T-helper 9 cell (primary cell): Measurements from ENCODE around the gene MGAT5.
A peak's percentile ranks its signal among the peaks of the same experiment; 100 is the strongest.

Experiments
- DNase-seq: peaks from one replicate; pipeline ENCODE4 v3.0.0-alpha.2; 2020

MGAT5 gene

DNA sequence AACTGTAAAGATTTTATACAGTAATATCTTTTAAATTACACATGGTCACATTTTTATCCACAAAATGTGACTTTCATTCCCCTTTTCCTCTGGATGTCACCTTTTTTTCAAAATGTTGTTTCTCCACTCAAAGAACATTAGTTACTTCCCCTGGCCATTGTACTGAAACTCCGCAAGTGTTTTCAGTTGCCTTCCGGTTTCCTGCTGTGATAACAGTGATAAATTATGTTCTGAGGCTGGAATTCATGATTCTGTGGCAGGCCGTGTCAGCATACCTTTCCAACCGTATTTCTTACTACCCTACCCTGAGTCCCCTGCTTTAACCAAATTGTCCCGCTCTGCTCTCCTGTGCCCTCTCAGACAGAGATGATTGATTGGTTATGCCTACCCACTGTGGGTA is 53.5 kb downstream of the MGAT5 start:
- no peak for DNase-seq

DNA sequence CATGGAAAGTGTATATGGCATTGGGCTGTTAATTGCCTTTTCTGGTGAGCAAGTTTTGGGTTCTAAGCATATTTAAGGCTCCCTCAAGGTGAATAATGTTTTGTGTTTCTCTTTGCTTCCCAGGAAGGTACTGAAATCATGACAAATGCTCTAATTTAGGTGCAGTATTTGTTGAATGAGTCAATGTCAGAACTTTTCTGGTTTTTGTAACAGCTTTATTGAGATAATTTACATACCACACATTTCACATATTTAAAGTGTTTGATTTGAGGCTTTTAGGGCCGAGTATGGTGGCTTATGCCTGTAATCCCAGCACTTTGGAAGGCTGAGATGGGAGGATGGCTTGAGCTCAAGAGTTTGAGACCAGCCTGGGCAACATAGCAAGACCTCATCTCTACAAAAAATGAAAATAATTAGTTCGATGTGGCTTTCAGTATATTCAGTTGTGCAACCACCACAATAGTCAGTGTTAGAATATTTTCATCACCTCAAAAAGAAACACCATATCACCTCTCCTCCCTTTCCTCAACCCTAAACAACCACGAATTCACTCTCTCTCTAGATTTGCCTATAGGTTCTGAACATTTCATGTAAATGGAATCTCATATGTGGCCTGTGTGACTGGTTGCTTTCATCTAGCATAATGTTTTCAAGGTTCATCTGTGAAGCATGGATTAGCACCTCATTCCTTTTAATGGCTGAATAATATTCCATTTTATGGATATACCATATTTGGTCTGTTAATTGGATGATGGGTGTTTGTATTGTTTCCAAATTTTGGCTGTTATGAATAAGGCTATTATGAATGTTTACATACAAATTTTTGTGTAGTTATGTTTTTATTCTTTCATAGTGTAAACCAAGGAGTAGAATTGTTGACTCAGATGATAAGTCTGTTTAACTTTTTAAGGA is 54.9 kb downstream of the MGAT5 start:
- DNase-seq, result no peak

DNA sequence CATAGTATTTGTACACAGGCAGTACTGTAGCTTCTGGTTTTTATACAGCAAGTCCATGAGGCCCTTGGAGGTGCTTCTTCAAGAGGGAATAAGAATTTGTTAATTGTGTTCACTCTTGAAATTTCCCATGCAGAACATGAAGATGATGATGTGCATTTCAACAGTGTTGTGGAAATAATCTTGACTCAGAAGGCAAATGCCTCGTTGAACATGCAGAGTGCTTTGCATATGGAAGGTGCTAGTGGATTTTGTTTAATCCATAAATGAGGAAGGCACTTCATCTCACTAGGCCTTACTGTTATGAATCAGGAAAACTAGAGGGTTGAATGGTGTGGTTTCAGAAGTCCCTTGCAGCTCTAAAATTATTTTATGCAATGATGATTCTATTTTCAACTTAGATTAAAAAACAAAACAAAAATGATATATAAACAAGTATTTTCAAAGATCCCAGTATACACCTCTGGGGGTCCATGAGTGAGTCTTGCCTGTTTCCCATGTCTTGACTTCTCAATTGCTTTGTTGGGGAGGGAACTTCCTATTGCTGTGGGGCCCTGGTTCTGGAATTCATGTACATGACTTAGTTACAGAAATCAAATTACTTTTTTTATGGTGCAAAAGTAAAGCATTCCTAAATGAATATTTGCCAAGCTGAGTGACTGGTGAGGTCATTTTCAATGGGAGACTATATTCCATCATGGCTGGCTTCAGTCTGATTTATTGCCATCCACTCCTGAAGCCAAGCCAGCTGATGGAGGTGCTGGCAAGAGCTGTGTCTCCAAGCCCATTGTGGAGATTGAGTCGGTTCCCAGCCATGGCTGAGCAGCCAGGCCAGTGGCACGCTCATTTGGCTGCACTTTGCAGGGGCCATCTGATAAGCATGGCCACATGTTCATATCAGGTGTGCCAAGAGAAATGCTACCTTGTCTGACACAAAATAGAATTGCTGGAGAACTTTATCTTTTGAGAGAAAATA is 56.5 kb downstream of the MGAT5 start:
- no peak for DNase-seq

DNA sequence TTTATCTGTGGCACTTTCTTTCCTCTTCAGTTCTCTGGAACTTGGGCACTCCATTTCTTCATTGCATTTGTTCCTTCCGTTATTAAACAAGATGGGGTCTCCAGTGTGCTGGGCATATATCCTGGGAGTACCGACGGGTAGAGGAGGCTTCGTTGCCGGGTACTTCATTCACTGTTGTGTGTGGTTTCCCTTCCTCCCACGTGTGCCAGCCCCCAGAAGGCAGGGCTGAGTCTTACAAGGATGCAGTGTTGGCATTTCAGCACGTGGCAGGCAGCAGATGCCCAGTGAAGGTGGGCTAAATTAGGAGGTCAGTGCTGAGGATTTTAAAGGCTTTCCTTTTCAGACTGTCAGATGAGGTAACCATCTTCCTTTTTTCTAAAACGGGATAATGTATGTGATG is 58.6 kb downstream of the MGAT5 start:
- no peak for DNase-seq

DNA sequence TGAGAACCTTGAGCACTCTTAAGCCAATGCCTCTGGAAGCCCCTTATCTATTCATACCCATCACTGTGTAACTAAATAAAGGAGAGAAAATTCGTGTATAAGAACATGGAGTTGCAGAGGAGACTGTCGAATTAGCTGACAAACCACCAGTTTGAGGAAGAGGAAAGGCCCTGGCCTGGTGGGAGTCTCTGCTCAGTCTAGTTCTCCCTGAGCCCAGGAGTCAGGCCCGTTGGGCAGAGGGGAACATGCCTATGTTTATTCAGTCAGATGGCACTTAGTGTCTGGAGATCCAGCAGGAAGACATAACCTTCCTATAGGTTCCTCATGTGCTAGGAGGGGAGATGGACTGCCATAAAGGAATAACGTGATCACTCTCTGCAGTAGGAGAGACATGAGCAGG is 60.3 kb downstream of the MGAT5 start:
- DNase-seq, result no peak

DNA sequence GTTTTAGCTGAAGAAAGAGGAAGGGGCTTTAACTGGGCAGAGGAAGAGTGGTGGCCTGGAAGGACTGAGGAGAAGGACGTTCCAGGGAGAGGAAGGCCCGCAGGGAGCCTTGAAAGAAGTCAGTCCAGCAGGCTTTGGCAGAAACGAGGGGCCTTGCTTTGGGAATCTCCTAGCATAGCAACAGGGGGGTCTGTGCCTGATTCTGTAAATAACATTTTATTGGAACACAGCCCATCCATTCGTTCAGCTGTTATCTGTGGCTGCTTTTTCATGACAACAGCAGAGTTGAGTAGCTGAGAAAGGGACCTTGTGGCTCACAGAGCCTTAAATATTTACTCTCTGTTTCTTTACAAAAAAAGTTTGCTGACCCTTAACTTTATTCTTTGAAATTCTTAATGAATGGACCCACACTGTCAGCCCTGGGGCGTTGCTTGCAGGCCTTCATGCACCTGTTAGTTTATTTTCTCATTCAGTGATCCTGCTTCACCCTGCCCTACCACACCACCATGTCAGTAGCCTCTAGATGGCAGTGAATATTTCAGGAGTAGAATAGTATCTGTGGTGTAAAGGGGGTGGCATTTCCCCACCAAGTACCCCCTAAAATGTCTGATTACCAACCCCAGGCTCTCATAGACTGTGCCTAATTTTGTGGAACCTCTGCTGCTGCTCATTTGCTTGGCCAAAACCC is 61.0 kb downstream of the MGAT5 start:
- DNase-seq, result no peak

DNA sequence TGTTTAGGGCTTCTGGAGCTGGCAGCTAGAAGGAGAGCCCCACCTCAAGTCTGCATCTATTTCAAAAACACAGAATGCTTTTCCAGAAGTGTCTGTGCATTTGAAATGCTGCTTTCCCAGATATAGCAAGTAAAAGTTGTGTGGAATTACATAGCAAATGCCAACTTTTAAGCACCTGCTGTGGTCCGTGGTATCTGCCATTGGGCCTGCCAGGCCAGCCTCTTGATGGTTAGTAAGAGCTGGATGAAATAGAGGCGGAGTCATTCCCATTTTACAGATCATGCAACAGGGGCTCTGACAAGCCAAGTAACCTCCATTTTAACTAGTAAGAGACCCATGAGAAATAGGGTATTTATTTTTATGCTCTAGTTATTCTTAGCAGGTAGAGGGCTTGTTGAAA is 61.6 kb downstream of the MGAT5 start:
- DNase-seq, result no peak

DNA sequence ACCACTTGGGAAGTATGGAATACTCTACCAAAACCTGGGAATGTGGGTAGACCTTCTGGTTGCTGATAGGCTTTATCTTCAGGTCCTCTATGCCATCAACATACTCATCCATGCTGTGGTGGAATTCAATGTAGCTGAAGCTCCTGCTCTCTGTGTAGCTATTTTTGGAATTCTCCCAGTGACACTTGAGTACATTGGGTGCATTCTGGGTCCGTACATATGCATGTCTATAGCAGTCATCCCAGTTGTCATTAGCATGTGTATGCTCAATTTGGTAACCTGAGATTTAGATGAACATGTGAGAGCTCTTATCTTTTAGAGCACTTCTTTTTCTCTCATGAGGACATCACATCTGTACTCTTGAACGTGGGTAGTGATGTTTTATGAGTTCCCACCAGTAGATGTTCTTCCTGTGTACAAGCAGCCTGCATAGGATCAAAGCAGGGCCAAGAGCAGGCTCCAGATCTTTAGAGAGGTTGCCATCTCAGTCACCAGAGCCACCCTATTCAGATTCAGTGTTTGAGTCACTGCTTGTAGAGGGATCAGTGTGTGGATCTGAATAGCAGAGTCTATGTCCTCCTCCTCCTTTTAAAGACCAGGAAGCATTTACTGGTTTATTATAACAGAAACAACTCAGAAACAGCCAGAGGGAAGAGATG is 65.9 kb downstream of the MGAT5 start:
- DNase-seq, result no peak

DNA sequence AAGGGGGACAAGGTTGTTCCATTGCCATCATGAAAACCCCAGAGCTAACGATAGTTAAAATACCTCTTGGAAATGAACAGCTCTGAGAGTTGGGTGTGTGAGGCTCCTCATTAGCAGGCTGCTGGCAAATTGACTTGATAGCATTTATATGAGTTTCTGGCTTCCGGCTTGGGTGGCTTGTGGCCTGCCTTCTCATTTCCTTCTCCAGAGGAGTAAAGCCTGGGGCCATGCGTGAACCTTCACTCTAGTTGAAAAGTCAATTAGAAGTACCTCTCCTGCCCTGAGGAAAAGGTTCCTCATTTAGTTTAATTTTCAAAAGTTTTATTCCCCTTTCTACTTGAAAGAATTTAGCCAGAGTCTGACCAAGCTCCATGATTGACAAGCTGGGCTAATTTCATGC is 67.1 kb downstream of the MGAT5 start:
- peak; percentile 25 for DNase-seq

DNA sequence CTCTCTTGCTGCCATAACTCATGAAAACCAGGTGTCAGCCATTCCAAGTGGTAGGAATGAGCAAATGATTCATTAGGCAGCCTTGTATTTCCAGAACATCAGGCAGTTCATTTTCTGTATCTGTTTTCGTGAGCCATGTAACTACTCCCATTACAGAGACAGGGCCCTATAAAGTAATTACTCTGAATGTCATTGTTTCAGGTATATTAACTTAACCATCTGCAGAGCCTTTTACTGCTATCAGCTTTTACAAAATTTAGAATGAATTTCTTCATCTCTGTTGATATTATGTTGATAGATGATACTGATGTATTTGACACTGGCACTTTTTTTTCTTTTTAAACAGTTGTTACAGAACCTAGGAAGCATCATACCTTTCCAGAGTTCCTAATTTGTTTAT is 69.9 kb downstream of the MGAT5 start:
- DNase-seq, result no peak

DNA sequence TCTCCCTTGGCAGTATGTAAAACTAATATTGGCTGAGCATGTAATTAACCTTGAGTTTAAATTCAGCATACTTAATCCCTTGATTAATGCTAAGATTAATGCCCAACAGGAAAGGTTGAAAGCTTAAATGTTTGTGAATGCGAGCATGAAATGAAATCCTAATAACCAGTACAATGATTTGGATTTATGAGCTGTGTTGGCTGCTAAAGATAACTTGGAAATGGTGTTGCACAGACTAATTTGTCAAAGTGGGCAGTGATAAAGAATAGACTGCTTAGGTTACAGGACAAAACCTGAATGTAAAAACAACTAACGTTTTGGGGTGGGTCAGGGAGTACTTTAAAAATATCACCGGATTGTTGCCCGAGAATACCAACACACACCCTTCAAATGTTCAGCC is 70.6 kb downstream of the MGAT5 start:
- DNase-seq, result no peak

DNA sequence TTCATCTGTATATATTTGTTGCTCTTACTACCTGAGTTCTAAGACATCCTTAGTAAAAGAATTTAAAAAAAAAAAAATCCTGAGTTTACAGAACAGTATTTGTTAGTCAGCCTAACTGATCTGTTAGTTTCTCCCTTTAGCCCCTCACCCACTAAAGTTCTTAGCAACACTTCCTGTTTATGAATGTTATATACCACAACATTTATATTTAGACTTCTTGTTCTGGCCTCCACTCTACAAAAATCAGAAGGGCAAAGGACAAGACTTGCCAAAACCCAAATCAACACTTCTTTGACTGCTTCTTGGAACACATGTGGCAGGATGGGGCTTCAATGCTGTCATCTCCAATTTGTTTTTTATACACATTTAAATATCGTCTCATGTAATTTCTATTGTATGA is 71.1 kb downstream of the MGAT5 start:
- DNase-seq, result no peak

DNA sequence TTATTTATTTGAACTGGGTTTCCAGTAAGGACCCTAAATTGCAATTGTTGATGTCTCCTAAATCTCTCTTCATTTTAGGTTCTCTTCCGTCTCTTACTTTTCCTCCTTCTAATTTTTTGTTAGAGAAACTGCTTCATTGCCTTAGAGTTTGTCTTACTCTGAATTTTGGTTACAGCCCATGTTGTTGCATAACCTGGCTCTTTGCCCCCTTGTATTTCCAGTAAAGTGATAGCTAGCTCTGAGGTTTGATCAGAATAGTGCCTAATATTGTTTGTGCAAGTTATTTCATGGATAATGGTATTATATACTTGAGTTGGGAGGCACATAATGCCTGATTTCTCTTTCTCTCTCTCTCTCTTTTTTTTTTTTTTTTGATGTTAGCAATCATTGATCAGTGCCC is 71.8 kb downstream of the MGAT5 start:
- no peak for DNase-seq

DNA sequence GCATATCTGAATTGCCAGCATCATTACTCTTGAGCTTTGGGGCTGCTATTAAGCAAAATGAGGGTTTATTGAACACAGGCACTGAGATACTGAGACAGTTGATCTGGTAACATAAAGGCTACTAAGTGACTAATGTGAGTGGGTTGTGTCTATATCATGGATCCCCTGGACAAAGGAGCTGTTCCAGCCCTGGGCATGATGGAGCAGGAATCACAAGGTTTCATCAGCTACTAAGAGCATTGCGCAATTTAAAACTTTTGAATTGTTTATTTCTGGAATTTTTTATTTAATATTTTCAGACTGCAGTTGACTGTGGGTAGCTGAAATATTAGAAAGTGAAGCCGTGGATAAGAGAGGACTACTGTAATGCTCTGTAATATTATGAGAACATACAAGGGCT is 73.5 kb downstream of the MGAT5 start:
- no peak for DNase-seq

DNA sequence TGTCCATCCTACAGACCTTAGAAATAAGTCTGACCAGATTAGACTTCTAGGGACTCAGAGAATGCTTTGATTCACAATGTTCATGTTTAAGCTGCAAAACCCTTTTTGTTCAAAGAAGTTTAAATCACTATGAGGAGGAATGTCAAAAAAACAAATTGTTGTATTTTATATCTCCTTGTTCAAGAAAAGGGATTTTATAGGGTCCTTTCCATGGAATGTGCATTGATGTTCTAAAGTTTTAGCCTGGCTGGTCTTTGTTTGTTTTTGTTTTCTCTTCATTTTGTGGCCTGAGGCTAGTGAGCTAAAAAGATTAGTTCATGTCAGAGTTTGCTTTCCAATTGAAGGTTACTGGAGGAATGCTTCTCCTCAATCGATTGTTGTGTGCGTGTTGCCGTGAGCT is 77.2 kb downstream of the MGAT5 start:
- no peak for DNase-seq

DNA sequence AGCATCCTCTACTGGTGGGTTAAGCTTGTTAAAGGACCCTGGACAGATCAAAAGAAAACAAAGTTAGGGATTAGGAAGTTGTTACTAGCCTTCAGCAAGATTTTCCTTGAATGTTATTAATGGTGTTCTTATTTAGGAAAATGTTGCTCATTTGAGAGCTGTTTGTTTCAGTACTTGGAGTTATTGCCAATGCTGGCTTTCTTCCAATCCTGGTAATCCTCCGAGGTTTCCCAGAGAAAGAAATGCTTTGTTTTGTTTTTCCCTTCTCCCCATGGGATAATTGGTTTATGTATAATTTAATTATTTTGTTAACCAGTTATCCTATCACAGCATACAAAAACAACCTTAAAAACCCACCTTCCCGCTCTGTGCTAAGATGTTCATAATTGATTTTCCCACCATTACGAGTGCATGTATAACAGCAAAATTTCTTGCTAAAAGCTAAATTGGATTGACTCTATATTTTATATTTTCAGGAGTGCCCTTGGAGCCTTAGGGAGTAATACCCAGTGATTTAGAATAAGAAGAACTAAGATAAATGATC is 79.8 kb downstream of the MGAT5 start:
- DNase-seq, result no peak

DNA sequence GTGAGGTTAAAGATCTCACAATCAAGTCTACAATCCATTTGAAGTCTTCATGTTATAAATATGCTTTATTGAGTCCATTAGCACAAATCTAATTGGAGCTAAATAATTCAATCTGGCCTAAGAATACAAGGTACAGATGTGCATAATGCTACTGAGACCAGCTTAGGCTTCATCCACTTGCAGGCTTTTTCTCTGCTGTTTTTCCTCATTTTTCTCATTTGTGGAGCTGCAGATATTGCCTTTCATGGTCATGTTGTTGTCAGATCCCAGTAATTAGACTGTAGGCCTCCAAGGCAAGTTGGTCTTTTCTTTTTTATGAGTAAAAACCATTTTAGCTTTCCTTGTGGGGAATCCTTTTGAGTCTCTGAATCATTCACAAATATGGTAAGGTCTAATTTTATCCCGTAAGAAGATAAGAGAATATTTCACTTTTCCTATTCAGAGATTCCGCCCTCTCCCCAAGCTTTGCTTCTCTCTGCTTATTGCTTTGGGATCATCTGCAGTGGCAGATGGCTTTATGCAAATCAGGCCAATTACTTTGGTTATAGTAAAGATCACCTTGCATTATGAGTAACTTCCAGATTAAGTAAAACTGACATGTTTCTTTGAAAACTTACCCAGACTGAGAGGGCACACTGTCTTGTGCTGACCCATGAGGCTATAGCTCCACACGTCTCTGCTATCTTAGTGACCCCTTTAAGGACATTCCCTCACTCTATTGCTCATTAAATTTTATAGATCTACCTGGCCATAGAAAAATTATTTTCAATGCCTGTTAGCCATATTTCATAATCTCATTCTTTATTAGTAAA is 80.9 kb downstream of the MGAT5 start:
- no peak for DNase-seq

DNA sequence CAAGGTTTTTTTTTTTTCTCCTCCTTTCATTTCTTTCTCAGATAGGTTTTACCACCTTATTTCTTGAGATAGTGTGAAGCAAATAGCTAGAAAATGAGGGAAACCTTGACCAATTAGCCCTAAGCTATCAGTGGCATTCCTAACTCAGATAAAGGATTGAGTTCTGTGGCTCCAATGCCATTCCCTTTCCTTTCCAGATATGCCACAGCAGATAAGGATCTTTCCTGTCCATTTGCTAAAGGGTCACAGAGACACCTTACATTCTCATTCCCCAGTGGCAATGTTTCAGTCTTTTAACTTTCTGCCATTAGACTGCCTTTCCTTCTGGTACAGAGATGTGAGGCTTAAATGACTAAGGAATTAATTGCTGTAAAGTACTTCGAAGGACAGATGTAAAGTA is 81.7 kb downstream of the MGAT5 start:
- DNase-seq, result no peak

DNA sequence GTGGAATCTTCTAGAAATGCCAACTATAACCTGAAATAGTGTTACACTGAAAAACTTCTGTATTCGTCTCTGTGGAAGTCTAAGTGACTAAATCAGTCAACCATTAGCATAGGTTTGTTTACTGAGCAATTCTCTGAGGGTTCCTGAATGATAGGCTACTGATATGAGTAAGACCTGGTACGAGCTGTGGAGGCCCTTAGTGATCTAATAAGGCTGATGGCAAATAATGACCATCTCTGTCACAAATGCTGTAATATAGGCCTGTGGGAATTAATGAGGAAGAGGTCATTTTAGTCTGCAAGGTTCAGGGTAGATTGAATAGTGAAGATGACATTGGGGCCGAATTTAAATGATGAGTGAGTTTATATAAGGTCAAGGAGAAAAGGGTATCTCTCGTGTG is 82.5 kb downstream of the MGAT5 start:
- no peak for DNase-seq

DNA sequence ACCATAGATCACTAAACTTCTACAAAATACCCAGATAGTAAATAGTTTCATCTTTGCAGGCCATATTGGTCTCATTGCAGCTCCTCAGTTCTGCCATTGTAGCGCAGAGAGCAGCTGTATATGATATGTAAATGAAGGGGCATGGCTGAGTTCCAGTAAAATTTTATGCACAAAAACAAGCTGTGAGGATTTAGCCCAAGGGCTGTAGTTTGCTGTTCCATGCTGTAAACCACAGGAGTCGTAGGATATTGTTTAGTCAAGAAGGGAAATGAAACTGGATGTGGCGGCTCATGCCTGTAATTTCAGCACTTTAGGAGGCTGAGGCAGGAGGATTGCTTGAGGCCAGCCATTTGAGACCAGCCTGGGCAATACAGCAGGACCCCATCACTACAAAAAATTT is 83.0 kb downstream of the MGAT5 start:
- DNase-seq, result no peak

DNA sequence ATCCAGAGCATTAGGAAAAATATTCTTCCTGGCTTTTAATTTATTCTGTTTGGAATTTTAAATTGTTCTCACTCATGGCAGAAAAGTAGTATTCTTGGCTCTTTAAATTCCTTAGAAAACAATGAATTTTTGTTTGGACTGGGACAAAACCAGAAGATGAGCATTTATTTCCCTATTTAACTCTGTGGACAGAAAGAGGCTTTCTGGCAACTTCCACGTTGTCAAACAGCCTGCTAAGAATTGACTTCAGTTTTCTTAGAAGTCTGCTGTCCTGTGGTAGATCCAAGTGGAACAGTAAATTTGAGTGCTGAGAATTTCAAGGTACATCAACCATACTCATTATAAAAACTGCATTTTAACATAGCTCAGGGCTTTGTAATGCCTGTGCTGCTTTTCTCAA is 83.8 kb downstream of the MGAT5 start:
- DNase-seq, result no peak

DNA sequence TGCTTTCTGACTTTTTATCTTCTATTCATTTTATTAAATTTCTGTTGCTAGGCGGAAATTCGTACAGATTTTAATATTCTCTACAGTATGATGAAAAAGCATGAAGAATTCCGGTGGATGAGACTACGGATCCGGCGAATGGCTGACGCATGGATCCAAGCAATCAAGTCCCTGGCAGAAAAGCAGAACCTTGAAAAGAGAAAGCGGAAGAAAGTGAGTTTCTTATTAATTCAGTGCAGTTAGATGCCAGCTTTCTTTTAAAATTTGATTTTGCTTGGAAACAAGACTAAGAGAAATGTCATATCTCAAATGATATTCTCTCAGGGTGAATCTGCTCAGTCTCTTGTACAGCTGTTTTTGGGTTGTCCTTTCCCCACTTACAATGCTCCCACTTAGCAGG is 84.3 kb downstream of the MGAT5 start:
- no peak for DNase-seq
